Activated CD4-positive, CD25-positive, alpha-beta regulatory T cell (primary cell): ENCODE data around the gene POLR2H.

Experiments used
- DNase-seq, 4 experiments: peaks; one replicate each; lab custom pipeline; 2025; lab: John Stamatoyannopoulos, UW

Gene POLR2H

GRCh38 chr3:184352149-184352785 lies 9.2 kb upstream of the POLR2H start:
- DNase-seq = no peak

- no peak for DNase-seq
Measured at GRCh38 chr3:184352897-184353545, 8.5 kb upstream of the POLR2H start.

- DNase-seq = no peak
Measured at GRCh38 chr3:184353546-184353941, 8.0 kb upstream of the POLR2H start.

GRCh38 chr3:184354121-184354728 lies 7.3 kb upstream of the POLR2H start:
- peak; percentile 24 to 61 (median 36) for DNase-seq

- DNase-seq = no peak
Measured at GRCh38 chr3:184354754-184355153, 6.8 kb upstream of the POLR2H start.

GRCh38 chr3:184355261-184356040 lies 6.1 kb upstream of the POLR2H start:
- DNase-seq = no peak

- DNase-seq = no peak
Measured at GRCh38 chr3:184357248-184358123, 4.0 kb upstream of the POLR2H start.

- DNase-seq = no peak
Measured at GRCh38 chr3:184358124-184358767, 3.3 kb upstream of the POLR2H start.

- DNase-seq = no peak
Measured at GRCh38 chr3:184358921-184359350, 2.6 kb upstream of the POLR2H start.

- no peak for DNase-seq
Measured at GRCh38 chr3:184359610-184360009, 1.9 kb upstream of the POLR2H start.

- no peak for DNase-seq
Measured at GRCh38 chr3:184360070-184360928, 1.2 kb upstream of the POLR2H start.

- no peak for DNase-seq
Measured at GRCh38 chr3:184360929-184361531, 480 bp upstream of the POLR2H start.

GRCh38 chr3:184361932-184362667 lies 590 bp downstream of the POLR2H start:
- peak in 1 of 4 experiments; percentile 33 for DNase-seq

GRCh38 chr3:184362668-184363546 lies 1.4 kb downstream of the POLR2H start:
- peak; percentile 84 to 88 (median 86) for DNase-seq

GRCh38 chr3:184366619-184367289 lies 5.2 kb downstream of the POLR2H start:
- no peak for DNase-seq

GRCh38 chr3:184368116-184368515 lies 6.6 kb downstream of the POLR2H start:
- no peak for DNase-seq

GRCh38 chr3:184368586-184369183 lies 7.2 kb downstream of the POLR2H start:
- no peak for DNase-seq
